Osteoblast (primary cell): ENCODE measurements around the gene SNX25. TPM values are rescaled to one million over a fixed set of nuclear protein-coding genes. Genes with fewer than 3 reads are reported as not detected.

Experiments
- DNase-seq: peaks from one replicate; pipeline ENCODE4 v3.0.0; 2011; ENCODE audit warnings: low spot score, mixed read lengths; ENCODE audit not compliant: insufficient read length; ENCODE audit errors: missing footprints
- H2AFZ ChIP-seq: 2 replicates; pipeline ENCODE4 v1.6.0; 2011; ENCODE audit warnings: mild to moderate bottlenecking, low read length
- H3K27ac ChIP-seq: 2 replicates; pipeline ENCODE4 v1.5.1; 2011; ENCODE audit warnings: mild to moderate bottlenecking, low read depth, low read length, moderate library complexity
- H3K27me3 ChIP-seq: 2 replicates; pipeline ENCODE4 v1.6.0; 2012; ENCODE audit warnings: mild to moderate bottlenecking, control low read depth, inconsistent platforms, low read length, moderate library complexity; ENCODE audit not compliant: insufficient read depth
- H3K36me3 ChIP-seq: 2 replicates; pipeline ENCODE4 v1.5.1; 2011; ENCODE audit warnings: mild to moderate bottlenecking, low read length, control low read depth, moderate library complexity; ENCODE audit not compliant: insufficient read depth
- H3K4me1 ChIP-seq: 2 replicates; pipeline ENCODE4 v1.5.1; 2011; ENCODE audit warnings: mild to moderate bottlenecking, low read length, control low read depth, moderate library complexity; ENCODE audit not compliant: insufficient read depth
- H3K4me2 ChIP-seq: 2 replicates; pipeline ENCODE4 v1.6.0; 2011; ENCODE audit warnings: mild to moderate bottlenecking, low read length; ENCODE audit not compliant: insufficient read depth
- H3K4me3 ChIP-seq: fragments of 200-600 bp; sonication (generic); 3 replicates; pipeline ENCODE4 v1.5.1; 2012; ENCODE audit warnings: mild to moderate bottlenecking, low read length, inconsistent platforms; ENCODE audit not compliant: insufficient read depth
- H3K79me2 ChIP-seq: 2 replicates; pipeline ENCODE4 v1.6.0; 2012; ENCODE audit warnings: mild to moderate bottlenecking, low read length, control low read depth, inconsistent platforms; ENCODE audit not compliant: insufficient read depth
- H3K9me3 ChIP-seq: 2 replicates; pipeline ENCODE4 v1.5.1; 2011; ENCODE audit warnings: low read depth, low read length, control low read depth
- H4K20me1 ChIP-seq: 2 replicates; pipeline ENCODE4 v1.6.0; 2012; ENCODE audit warnings: mild to moderate bottlenecking, low read length, control low read depth; ENCODE audit not compliant: insufficient read depth
- CTCF ChIP-seq: IDR thresholded peaks from 2 replicates; pipeline ENCODE4 v1.5.1; 2011; ENCODE audit warnings: mild to moderate bottlenecking, low read depth, low read length, moderate library complexity; ENCODE audit errors: extremely low read depth
- total RNA-seq: library from RNA; depleted of rRNA; stranded (reverse); fragments of >200 nt; gene quantifications from 2 replicates; pipeline ENCODE4 v1.2.3, GENCODE V29; 2012

SNX25 gene
- total RNA-seq, 1 donor: 98.1 TPM

- DNase-seq: no peak
- Histone ChIP-seq H4K20me1 (peaks cover 30% of the 10 kb centered on the region), H3K27me3 (no peaks in the 10 kb centered on the region), H3K4me1 (peaks cover 22% of the 10 kb centered on the region), H3K36me3 (no peaks in the 10 kb centered on the region), H3K79me2 (peaks cover 58% of the 10 kb centered on the region), H3K4me3 (peak overlapping the region; percentile 86), H2AFZ (peak overlapping the region; percentile 85), H3K9me3 (no peaks in the 10 kb centered on the region), H3K4me2 (peak overlapping the region; percentile 83), H3K27ac (peak overlapping the region; percentile 76)
- TF ChIP-seq CTCF: no peak
Observed at GRCh38 chr4:185211035-185211434, 1.6 kb downstream of the SNX25 start.

GRCh38 chr4:185211641-185212040 lies 2.2 kb downstream of the SNX25 start:
- no peaks in the 10 kb centered on the region for H3K27me3 ChIP-seq
- TF ChIP-seq CTCF: no peak
- H3K9me3 ChIP-seq: no peaks in the 10 kb centered on the region
- DNase-seq: no peak
- peaks cover 3% of the 10 kb centered on the region for H3K36me3 ChIP-seq
- peaks cover 22% of the 10 kb centered on the region for H3K4me1 ChIP-seq
- H3K79me2 ChIP-seq: peaks cover 63% of the 10 kb centered on the region
- H4K20me1 ChIP-seq: peaks cover 30% of the 10 kb centered on the region
- no peak overlapping the region for H3K27ac ChIP-seq
- peak overlapping the region; percentile 83 for H3K4me2 ChIP-seq
- H2AFZ ChIP-seq: no peak overlapping the region
- peak overlapping the region; percentile 86 for H3K4me3 ChIP-seq

- Histone ChIP-seq H3K9me3 (no peaks in the 10 kb centered on the region), H3K36me3 (peaks cover 3% of the 10 kb centered on the region), H3K4me3 (no peak overlapping the region), H2AFZ (no peak overlapping the region), H3K27me3 (no peaks in the 10 kb centered on the region), H3K27ac (no peak overlapping the region), H3K4me2 (peak overlapping the region; percentile 83), H3K79me2 (peaks cover 72% of the 10 kb centered on the region), H4K20me1 (peaks cover 35% of the 10 kb centered on the region), H3K4me1 (peaks cover 25% of the 10 kb centered on the region)
- DNase-seq: peak; percentile 83
- no peak for TF ChIP-seq CTCF
Observed at GRCh38 chr4:185212581-185212980, 3.2 kb downstream of the SNX25 start.

- DNase-seq: no peak
- Histone ChIP-seq H4K20me1 (peaks cover 47% of the 10 kb centered on the region), H3K9me3 (no peaks in the 10 kb centered on the region), H3K27ac (no peak overlapping the region), H3K36me3 (peaks cover 3% of the 10 kb centered on the region), H3K27me3 (no peaks in the 10 kb centered on the region), H3K4me3 (no peak overlapping the region), H3K4me2 (no peak overlapping the region), H2AFZ (no peak overlapping the region), H3K4me1 (peaks cover 22% of the 10 kb centered on the region), H3K79me2 (peaks cover 85% of the 10 kb centered on the region)
- no peak for TF ChIP-seq CTCF
Observed at GRCh38 chr4:185213877-185214276, 4.5 kb downstream of the SNX25 start.
